ENCODE results near the gene ADAM19.

The ADAM19 gene

GRCh38 chr5:157541447-157542118 lies 34.0 kb downstream of the ADAM19 start:
- DNase-seq, result no peak

DNA sequence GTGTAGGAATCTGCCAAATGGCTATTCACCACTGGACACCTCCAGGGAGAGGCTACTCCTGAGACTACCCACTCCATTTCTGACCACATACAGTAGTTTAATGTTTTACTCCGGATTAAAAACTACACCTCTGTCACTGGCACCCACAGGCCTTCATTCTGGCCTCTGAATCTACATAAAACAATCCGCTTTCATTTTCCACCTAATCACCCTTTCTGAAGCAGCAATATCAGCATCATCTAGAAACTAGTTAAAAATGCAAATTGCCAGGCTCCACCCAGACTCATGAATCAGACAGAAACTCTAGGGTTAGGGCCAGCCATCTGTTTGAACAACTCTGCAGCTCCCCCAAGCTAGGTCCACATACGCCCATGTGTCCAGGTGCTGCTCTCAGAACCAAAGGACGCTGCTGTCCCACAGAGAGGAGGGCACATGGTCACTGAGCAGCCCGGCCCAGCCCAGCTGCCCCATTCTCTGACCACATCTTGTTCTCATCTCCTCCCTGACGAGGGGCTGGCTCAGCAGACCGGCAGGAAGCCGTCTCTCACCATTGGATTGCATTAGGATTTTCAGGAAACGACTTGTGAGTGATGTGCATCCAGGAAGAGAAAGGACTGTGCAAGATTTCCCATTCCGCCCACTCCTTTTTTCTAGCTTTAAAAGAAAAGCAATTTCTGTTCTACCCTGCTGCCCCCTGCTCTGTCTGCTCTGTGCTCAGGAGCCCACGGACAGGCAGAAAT lies 34.7 kb downstream of the ADAM19 start:
- no peak for DNase-seq

- DNase-seq, result no peak
Measured at GRCh38 chr5:157540124-157540523, 35.5 kb downstream of the ADAM19 start.

DNA sequence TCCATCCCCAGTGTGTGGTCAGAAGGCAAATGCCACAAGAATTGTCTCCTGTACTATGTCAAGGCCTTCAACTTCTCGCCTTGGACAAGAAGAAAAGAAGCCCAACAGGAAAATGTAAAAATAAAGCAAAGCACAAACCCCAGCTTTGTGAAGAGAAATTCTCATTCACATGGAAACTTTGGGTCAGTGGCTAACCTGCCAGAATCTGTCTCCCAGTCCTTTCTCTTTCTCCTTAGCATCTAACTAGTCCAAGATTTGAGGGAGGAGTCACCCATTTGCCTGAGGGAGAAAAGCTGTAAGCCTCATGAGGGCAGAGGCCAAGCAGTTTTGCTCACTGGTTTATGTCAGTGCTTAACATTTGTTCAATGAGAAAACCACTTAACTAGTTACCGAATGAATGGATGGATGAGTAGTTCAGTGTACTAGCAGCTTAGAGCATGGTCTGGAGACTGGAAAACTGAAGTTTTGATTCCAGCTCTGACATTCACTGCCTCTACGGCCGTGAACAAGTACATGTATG lies 36.0 kb downstream of the ADAM19 start:
- no peak for DNase-seq

- DNase-seq, result no peak
Measured at GRCh38 chr5:157538311-157538710, 37.3 kb downstream of the ADAM19 start.

- no peak for DNase-seq
Measured at GRCh38 chr5:157535042-157535865, 40.3 kb downstream of the ADAM19 start.

- no peak for DNase-seq
Measured at GRCh38 chr5:157533011-157533481, 42.5 kb downstream of the ADAM19 start.

DNA sequence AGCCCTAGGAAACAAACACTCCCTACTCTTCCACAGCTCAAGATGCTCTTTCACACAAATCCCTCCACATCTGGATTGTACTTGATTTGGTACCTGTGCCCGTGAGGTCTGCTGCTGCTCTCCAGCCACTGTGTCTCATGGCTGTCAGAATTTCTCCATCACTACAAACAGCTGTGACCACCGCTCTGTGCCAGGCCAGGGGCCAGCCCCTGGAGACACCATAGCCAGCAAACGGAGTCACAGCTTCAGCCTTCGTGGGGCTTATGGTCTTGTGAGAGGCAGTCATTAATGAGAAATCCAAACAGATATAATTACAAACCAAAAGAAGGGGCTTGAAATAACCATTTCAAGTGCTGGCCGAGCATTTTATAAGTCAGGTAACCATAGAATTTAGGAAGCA lies 43.6 kb downstream of the ADAM19 start:
- no peak for DNase-seq

DNA sequence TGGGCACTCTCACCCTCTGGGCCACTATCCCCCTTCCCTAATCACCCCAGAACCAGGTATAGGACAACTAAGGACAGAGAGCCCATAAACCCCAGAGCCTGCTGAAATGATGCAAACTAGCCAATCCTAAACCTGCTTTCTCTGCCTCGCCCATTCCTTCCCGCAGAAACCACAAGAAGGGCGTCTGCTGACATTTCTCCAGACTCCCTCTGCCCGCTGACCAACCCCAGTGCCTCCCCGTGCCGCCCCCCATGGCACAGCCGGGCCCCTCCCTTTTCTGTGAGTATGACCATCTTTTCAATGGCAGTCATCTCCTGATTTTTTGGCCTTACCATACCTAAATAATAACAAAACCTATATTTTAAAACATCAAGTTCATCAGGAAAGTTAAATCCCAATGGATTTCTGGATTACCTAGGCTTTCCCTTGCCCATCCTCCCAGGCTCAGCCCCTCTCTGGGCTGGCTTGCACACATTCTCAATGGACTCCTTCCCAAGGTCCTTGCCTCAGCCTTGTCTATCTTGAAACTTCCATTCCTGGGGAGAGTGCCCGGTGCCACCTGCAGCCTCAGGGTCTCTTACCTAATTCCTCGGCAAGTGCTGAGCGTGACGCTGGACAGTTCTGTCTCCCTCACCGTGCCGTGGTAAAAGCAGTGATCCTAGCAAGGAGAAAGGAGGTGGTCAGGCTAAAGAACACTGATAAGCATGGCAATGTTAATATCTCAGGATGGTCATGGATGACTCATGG lies 45.2 kb downstream of the ADAM19 start:
- DNase-seq, result no peak

- DNase-seq, result no peak
Measured at GRCh38 chr5:157529002-157529401, 46.6 kb downstream of the ADAM19 start.

DNA sequence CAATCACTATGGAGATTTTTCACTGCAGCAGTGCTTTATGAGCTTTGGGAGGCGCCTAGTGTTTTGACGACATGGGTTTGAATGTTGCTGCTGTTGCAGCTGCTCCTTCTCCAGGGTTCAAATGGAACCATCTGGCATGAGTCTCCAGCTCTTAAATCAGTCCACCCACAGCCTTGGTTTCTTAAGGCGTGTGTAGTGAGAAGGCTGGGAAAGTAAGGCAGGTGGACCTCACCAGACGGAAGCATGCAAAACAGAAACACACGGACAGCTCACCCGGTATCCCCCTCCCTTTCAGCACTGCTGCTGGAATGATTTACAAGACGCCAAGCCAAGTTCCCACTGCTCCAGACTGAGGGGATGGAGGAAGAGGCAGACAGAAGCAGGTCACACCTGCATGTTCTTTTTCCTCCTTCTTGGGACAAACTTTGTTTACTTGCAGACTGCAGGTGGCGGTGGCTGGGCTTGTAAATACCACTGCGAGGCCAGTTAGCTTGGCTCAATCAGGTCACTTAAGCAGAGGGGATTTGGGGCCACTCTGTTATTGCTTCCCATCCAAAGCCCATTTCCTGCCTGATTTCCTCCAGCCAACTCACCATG lies 47.4 kb downstream of the ADAM19 start:
- DNase-seq, result no peak

DNA sequence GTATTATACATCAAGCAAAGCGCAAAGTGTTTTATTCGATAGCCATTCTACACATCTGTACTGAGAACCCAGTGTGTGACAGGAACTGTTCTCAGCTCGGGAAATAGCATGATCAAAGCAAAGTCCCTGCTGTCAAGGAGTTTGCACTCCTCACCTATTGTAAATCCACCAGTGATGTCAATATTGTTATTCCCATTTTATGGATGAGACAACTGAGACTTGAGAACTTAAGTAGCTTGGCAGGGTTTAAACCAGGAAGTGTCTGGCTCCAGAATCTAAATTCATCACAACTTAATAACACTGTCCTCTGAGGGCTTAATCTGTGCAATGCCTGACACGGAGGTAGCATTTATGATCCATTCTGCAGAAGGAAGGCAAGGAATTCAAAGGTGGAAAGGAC lies 50.7 kb downstream of the ADAM19 start:
- no peak for DNase-seq

DNA sequence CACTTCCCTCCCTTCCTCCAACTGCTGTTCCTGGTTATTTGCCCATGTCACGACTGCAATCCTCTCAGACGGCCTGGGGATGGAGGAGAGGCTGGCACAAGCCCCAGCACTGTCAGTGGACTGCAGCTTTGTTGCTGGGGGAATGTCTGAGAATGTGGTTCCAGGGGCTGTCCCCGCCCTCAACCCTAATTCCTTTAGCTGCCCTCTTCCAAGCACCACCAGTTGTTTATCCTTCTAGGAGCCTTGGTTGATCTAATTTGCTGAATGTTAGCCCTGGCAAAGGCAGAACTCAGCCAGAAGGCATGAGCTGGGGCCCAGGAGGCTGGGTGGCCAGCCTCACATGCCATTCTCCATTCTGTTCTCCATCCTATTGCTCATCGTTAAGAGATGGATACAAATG lies 51.6 kb downstream of the ADAM19 start:
- no peak for DNase-seq

- DNase-seq, result no peak
Measured at GRCh38 chr5:157521704-157522029, 53.9 kb downstream of the ADAM19 start.

DNA sequence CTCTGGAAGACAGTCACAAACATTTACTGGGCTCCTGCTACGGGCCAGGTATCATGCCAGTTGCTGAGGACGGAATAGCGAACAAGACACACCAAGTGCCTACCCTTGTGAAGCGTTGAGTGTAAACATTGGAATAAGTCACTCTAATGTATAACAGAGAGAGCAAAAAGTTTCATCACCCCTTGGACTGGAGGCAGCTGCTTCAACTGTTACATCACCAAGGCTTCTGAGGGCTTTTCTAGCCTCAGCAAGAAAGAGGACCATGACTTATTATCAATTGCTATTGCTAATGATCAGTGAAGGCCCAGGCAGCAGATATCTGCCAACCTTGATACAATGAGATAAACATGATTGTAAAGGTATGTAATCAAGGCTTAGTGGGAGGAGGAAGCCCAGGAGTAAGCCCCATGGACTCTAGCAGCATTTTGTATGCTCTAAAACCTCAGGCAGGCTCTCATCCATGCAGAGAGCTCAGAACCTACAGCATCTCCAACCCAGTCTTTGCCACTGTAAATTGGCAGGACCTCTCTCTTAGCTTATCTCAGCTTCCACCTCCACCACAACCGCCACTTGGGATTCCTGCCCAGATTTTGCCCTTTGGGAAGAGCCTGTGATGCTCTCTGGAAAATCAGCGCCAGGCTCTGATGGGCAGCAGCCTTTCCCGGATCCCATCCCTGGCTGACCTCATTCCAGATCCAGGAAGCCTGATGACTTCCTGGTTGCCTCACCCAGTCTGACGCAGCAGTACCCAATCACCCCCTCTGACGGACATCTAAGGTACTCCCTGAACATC lies 54.5 kb downstream of the ADAM19 start:
- no peak for DNase-seq

DNA sequence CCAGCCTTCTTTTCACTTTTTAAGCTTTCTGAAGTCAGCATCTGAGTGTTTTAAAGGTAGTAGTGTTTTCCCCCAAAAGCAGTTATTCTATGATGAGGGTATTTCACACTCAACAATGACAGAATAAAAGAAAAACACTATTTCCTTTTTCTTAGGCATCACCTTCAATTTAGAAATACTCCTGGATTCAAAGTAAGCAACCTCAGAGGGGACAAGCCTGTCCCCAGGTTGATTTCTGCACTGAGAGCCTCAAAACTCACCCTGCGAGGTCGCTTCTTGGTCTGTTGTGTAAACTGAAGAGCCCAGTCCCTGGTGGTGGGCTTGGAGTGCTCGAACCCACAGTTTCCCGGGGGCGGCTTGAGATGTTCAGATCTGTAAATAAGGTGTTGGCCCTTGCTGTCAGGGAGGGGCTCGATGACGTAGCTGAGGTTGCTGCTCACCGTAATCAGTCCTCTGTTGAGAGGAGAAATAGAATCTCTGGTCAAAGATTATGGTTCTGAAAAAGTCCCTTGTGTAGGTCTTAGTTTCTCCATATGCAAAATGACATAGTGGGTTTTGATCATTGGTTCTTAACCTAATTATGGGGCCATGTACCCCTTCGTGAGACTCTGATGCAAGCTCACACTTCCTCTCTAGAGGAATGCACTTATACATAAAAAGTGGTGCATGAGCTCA lies 55.9 kb downstream of the ADAM19 start:
- DNase-seq, result no peak

DNA sequence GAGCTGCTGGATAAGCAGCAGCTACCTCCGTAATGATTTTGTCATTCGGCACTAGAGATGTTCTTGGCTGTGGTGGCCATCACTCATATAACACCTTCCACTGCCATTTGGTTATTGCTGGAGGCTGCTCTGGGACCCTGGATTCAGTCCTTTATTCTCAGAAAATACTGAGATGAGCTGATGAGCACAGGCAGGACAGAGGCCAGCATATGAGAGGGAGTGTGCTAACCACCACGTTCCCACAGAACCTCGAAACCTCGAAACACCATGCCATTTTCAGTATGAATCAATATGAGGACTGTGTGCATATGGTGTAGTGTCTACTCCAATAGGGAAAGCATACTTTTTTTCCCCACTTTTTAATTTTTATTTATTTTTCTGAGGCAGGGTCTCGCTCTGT lies 56.6 kb downstream of the ADAM19 start:
- DNase-seq, result no peak

GRCh38 chr5:157516626-157517325 lies 58.8 kb downstream of the ADAM19 start:
- DNase-seq, result no peak

DNA sequence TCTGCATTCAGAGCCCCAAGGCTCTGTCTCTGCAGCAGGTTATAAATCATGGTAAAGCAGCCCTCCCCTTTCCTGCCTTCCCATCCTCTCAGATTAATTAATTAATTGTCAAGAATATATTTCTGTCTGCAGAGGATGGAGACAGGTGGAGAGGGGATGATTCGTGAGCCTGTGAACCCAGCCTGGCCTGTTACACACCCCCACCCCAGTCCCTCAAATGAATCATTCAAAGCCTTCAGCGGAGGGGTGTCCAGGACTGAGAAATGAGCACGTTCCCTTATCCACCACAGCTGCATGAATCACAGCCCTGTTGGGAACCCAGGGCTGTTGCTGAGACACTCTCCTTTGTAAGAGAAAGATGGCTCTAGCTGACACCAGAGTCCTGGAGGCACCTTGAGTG lies 59.6 kb downstream of the ADAM19 start:
- no peak for DNase-seq

- DNase-seq, result no peak
Measured at GRCh38 chr5:157514974-157515373, 60.6 kb downstream of the ADAM19 start.
